LHCN-M2 (cell line): ENCODE results near the gene SIRT7. TPM values are rescaled to one million over a fixed set of nuclear protein-coding genes. Genes with fewer than 3 reads are reported as not detected.

ENCODE experiments used
- DNase-seq: peaks from one replicate; pipeline ENCODE4 v3.0.0-alpha.2; 2012; ENCODE audit warnings: low read depth
- total RNA-seq: library from RNA; depleted of rRNA; stranded (reverse); fragments of >200 nt; gene quantifications from 2 replicates; pipeline ENCODE4 v1.2.3, GENCODE V29; 2014

Gene SIRT7
- total RNA-seq, 1 experiment from 2014 or later, result 20.0 TPM

GRCh38 chr17:81907219-81908145 lies 10.5 kb downstream of the SIRT7 start:
- no peak for DNase-seq

- no peak for DNase-seq
Observed at GRCh38 chr17:81906476-81907218, 11.3 kb downstream of the SIRT7 start.

GRCh38 chr17:81905993-81906392 lies 12.0 kb downstream of the SIRT7 start:
- DNase-seq, result no peak

GRCh38 chr17:81905424-81905875 lies 12.5 kb downstream of the SIRT7 start:
- no peak for DNase-seq

- DNase-seq, result no peak
Observed at GRCh38 chr17:81904600-81905423, 13.2 kb downstream of the SIRT7 start.

GRCh38 chr17:81903896-81904599 lies 13.9 kb downstream of the SIRT7 start:
- no peak for DNase-seq

GRCh38 chr17:81903415-81903831 lies 14.6 kb downstream of the SIRT7 start:
- no peak for DNase-seq

GRCh38 chr17:81902653-81903414 lies 15.1 kb downstream of the SIRT7 start:
- no peak for DNase-seq

GRCh38 chr17:81902023-81902652 lies 15.8 kb downstream of the SIRT7 start, which contains the start of gene NPB:
Gene NPB (plus strand): TSS chr17:81902238. CDS start chr17:81902278, 40 bp downstream.
- DNase-seq, result no peak

- DNase-seq, result no peak
Observed at GRCh38 chr17:81901167-81902022, 16.6 kb downstream of the SIRT7 start.

GRCh38 chr17:81900181-81900820 lies 17.7 kb downstream of the SIRT7 start:
- no peak for DNase-seq

GRCh38 chr17:81899514-81900166 lies 18.3 kb downstream of the SIRT7 start:
- no peak for DNase-seq

- DNase-seq, result no peak
Observed at GRCh38 chr17:81898885-81899284, 19.1 kb downstream of the SIRT7 start.

GRCh38 chr17:81898029-81898866 lies 19.7 kb downstream of the SIRT7 start:
- DNase-seq, result peak; percentile 98

GRCh38 chr17:81895400-81895799 lies 22.6 kb downstream of the SIRT7 start:
- DNase-seq, result no peak

GRCh38 chr17:81891303-81891552 lies 26.7 kb downstream of the SIRT7 start:
- no peak for DNase-seq
